ENCODE results near the gene CMTM3.
"Not testable (repeated sequence)": the region's sequence is repeated elsewhere in the genome, so short reads cannot be mapped to it uniquely, and the experiment has no call there.

CMTM3 gene, protein sequence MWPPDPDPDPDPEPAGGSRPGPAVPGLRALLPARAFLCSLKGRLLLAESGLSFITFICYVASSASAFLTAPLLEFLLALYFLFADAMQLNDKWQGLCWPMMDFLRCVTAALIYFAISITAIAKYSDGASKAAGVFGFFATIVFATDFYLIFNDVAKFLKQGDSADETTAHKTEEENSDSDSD

DNA sequence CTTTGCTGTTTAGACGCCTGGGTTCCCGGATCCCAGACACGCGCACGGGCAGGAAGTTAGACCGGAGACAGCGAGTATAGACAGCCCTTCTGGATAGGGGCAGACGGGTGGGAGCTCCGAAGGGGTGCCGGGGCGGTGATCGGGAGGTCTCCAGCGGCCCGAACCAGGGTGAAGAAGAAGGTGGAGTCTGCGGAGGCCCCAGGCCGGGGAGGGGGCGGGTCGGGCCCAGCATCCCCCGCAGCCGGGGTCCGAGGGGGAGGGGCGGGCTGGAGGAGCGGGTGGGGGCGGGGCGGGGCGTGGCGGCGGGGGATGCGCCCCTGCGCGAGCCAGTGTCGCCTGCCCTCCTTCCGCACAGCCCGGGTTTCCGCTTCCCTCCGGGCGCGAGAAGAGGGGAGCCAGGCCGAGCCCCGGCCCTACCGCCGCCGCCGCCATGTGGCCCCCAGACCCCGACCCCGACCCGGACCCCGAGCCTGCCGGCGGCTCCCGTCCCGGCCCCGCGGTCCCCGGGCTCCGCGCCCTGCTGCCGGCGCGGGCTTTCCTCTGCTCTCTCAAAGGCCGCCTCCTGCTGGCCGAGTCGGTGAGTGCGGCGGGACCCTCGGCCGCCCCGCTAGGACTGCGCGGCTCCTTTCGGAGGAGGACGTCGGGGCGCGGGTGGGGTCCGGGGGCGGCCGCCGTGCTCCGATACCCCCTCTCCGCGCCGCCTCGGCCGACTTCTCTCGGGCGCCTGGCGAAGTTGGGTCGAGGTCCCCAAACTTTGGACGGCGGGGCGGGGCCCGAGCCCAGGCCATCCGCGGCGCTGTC is at the start of gene CMTM3:
Gene CMTM3 (plus strand): TSS at position 329 of the 801 bp plus-strand sequence. CDS start 102 bp downstream, at position 431.
- DNase-seq, result peak; percentile 32

DNA sequence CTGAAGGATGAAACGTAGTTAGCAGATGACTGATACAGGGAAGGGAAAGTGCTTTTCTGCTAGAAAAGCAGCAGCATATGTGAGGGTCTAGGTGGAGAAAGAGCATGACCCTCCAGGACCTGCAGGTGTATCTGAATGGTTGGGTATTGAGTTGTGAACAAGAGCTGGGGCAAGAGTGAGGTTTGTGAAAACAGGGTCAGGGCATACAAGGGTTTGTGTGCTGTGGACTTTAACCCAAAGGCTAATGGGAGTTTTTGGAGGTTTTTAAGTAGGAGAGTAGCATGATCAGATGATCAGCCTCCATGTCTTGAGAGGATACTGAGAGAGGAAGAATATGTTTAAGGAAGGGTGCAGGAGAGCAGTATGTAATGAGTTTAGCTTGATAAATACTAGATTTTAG is 44.4 kb upstream of the CMTM3 start:
- DNase-seq, result no peak

DNA sequence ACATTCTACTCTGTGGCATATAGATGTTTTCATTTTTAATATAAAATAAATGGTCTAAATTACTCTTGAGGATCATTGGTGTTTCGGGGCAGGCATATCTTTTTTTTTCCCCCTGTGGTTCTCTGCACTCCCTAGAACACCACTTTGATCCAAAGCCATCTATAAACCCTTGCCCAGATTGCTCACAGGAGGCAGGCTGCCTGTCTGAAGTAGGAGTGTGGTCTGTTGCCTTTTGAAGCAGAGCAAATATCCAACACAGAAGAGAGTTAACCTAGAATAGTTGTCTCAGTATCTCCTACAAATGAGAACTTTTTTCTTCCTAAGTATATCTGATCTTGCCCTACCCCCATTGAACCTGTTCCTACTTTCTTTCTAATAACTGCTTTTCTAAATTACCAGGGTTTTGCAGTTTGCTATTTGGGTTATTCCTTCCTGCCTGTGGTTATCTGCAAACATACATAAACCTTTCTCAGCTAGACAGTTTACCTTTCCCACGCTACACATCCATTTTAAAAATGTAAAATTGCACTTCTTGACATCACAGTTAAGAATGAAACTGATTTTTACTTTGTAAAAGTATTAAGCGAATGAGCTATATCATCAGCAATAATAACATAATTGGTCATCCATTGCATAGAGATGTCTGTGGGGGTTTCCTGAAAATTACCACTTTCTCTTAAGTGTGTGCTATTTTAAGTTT is 43.0 kb upstream of the CMTM3 start:
- DNase-seq, result no peak

DNA sequence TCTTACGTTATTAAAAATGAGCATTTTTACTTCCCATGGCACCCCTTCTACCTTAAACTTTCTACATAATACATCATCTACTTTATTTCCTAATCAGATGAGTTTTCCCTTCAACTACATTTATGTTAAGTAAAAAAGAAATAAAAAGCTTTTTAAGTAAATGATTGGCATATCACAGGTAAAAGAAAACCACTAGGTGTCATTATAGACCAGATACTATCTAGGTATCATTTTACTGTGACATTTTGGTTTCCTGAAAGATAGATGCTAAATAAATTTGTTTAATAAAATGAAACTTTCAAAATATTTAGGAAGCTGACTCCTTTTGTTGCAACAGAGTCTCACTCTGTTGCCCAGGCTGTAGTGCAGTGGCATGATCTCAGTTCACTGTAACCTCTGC is 42.1 kb upstream of the CMTM3 start:
- no peak for DNase-seq

DNA sequence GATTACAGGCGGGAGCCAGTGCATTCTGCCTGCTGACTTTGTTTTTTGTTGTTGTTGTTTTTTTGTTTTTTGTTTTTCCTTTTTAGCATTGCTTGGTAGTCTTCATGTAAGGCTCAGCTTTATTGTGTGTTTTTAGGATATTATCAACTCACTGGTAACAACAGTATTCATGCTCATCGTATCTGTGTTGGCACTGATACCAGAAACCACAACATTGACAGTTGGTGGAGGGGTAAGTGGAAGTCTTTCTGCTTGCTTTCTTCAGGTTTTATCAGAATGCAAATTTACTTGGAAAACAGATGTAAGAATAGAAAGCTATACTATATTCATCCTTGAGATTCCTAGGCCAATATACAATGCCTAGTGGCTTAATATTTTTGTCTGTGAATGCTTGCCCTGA is 41.5 kb upstream of the CMTM3 start:
- DNase-seq, result no peak

DNA sequence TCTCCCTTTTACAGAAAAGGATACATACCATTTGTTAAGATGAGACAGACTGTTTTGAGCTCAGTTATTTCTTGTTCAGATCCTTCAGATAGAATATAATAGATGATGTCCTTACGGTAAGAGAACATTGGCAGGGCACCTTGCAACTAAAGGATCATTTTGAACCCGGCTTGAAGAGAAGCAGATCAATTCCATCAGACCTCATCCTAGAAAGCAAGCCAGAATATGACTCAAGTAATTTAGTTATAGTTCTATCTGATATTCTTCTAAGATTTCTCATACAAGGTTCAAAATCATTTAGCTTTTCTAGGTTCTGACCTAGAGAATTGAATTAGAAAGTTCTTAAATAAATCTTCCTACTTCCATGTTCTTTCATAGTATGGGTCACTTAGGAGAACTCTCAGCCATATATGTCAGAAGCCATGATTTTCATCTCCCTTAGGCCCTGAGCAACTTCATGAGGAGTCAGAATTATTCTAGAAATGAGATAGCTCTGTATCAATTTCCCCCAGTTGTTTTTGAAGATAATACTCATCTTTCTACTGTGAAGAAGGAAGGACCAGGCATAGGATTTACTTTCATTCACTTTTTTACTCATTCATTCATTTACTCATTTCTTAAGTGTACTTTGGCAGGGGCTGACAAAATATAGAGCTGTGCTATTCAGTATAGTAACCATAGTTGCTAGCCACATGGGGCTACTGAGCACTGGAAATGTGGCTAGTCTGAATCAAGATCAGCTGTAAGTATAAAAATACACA is 40.8 kb upstream of the CMTM3 start:
- DNase-seq, result no peak

DNA sequence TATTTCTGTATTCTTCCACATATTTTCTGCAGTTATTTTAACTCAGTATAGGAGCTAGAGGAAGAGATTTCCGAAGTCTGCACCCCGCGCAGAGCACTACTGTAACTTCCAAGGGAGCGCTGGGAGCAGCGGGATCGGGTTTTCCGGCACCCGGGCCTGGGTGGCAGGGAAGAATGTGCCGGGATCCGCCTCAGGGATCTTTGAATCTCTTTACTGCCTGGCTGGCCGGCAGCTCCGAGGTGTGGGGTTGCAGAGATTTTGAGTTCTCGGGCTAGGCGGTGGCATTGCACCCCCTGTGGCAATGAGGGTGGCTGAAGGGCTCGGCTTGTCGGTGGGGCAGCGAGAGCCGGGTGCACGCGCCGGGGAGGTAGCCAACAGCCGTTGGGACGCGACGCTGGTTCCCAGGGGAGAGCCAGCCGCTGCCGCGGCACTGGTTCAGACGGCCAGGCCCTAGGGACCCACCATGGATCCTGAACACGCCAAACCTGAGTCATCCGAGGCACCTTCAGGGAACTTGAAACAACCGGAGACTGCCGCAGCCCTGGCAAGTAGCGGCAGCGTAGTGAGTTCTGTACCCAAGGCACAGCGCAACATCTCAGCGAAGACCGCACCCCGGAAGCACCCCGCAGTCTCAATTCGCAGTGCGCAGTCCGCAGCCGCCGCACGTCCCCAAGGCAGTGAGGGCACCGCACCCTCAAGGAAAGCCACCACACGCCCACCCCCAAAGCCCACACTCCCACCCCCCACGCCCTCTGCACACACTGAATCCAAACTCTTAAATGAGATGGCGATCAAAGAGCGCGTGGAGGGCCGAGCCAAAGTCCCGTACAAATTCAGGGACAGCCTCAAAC is 38.2 kb upstream of the CMTM3 start, which contains the start of gene CMTM1:
Gene CMTM1 (plus strand): TSS at position 389 of the 851 bp plus-strand sequence. CDS start 75 bp downstream, at position 464.
- DNase-seq, result no peak

DNA sequence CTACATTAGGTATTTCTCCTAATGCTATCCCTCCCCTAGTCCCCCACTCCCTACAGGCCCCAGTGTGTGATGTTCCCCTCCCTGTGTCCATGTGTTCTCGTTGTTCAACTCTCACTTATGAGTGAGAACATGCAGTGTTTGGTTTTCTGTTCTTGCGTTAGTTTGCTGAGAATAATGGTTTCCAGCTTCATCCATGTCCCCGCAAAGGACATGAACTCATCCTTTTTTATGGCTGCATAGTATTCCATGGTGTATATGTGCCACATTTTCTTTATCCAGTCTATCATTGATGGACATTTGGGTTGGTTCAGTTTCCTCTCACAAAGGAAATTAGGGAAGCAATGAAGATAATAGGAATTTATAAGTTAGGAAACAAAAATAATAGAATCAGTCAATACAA is 37.2 kb upstream of the CMTM3 start:
- not testable (repeated sequence) for DNase-seq

DNA sequence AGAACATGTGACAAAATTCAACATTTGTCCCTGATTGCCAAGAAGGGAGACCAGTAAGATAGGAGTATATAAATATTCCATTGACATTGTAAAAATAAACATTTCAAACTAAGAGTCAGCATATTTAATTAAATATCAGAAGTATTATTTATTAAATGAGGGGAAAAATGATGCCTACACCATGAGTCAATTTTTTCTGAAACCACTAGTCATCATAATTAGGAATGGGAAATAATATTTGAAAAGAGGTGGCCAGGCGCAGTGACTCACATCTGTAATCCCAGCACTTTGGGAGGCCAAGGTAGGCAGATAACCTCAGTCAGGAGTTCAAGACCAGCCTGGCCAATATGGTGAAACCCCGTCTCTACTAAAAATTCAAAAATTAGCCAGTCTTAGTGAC is 36.1 kb upstream of the CMTM3 start:
- DNase-seq, result no peak

DNA sequence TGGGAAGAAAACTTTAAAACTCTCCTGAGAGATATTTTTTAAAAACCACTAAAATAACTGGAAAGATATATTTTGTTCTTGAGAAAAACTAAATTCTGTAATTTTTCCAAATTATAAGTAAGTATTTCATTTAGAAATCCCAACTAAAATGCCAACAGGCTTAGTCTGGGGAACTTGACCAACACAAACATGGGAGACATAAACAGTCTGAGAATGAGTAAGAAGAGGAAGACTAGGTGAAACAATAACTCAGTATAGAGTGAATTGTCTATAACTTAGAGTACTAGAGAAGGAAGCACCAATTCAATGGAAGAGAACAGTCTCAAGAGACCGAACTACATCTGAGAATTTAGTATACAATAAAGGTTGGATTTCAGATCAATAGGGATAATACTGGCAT is 35.4 kb upstream of the CMTM3 start:
- no peak for DNase-seq

DNA sequence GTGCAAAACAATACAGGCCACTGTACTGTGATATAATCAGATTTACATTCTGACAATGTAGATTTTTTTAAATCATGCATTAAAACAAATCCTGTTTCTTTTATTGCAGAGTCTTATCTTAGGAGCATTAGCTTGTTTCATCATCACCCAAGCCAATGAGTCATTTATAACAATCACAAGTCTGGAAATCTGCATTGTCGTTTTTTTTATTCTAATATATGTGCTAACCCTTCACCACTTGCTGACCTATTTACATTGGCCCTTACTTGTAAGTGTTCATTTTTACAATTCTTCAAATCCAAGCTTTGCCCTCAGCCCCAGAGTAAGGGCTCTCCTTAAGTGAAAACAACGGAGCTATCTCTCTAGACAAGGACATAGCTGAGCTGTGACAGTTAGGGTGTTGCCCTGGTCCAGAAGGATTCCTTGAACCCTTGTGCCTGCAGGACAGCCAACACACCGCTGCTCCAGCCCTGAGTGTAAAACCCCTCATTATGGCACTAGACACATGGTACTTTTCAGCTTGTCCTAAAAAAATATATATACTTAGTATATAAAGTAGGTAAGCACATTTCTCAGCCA is 34.6 kb upstream of the CMTM3 start:
- DNase-seq, result no peak

DNA sequence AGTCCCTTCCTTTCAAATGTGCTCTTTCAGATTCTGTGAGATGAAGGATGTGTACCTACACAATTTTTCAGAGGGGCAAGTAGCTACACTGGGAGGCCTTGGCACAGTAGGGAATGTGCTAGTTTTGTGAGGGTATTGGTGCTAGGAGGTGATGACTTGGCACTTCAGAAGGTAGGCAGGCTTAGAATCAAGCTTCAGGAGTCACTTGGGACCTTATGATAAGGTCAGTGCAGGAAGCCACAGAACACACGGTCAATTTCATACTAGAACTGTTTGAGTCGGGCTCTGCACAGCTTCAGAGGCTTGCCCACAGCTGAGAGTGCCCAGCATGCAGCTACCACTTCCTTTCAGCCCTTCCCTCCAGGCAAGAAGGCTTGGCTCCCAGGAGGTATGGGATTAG is 32.1 kb upstream of the CMTM3 start:
- DNase-seq, result no peak

DNA sequence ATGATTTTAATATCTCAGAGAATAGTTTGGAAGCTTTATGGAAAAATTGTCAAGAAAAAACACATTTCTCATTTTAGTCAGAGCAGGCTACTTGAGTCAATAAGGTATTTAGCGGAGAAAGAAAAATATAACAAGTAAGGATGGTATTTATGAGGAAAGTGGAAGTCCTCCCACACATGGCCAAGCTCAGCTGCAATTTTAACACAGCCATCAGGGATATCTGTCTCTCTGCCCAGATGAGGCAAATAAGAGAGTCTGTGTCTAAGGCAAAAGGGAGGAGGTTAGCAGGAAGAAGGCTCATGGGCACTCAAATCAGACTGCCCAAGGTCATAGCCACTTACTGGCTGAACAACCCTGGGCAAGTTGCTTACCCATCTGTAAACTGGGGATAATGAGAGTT is 30.4 kb upstream of the CMTM3 start:
- no peak for DNase-seq

DNA sequence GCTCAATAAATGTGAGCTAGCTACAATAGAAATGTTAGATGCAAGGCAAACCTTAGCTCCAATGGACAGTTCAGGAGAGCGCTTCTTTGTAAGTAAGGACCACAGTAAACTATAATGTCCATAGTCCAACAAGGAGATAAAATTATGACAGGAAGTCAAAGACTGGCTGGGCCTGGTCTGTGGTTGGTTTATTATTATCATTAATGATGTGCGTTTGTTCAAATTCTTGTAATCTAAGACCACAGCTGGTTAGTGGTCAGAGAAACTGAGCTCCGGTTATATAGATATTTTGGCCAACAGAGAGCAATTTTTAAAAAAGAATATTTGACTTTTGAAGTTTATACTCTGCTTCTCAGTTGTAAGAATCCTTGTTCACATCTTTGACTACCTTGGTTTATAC is 30.0 kb upstream of the CMTM3 start:
- no peak for DNase-seq

DNA sequence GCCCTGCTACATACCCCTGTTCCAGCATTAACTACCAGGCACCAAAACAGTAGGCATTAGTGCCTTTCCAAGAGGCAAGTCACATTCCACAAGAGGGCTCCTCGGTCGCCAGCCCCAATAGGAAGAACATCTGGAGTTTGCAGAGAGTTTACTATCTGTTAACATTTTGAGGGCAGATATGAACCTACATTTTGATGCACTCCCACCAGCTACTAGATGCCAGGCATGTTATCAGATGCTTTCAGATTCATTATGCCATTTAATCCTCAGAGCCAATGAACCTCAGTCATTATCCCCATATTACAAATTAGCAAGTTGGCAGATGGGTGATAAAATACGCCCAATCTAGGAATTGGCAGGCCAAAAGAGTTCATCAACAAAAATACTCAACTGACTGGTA is 29.4 kb upstream of the CMTM3 start:
- DNase-seq, result no peak

DNA sequence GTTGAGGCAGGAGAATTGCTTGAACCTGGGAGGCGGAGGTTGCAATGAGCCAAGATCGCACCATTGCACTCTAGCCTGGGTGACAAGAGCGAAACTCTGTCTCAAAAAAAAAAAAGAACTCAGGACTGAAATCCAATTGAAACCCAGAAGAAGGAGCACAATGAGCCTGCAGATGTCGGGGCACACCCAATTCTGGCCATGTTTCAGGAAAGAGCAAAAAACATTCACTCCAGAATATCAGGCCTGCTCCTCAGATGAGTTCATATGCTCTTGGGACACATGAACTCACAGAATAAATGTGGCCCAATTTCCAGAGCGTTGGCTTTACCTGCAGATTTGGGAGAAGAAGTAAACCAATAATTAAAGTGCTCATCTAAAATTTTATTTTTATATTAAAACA is 28.2 kb upstream of the CMTM3 start:
- no peak for DNase-seq

DNA sequence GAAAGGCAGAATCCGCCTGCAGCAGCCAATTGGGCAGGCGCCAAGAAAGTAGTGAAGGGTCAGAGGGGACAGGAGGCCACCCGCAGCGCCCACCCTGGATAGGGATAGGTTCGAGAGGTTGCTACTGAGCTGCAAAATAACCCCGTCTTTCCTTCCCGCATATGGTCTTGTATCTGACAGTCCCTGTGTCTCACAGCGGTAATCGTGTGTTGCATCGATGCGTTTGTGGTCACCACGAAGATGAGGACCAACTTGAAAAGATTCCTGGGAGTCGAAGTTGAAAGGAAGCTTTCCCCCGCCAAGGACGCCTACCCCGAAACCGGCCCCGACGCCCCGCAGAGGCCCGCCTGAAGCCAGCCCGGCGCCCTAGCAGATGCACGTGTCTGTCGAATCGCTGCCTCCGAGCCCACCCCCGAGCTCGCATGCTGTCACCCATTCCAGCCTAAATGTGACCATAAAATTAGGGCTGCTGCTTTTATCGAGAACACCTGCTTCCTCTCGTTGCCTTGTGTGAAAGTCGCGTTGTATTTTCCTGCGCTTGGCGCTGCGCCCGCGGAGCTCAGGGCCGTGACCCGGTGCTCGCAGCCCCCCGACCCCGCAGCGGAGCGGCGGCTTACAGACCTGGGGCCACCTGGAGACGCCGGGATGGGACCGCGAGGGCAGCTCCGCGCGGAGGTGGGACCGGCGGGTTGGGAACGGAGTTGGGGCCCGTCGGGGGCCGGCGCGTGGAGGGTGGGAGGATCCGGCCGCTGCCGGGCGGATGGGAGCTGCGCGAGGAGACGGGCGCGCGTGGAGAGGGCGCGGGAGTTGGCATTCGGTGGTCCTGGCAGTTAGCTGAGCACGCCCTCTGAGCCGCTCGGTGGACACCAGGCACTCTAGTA is 25.6 kb upstream of the CMTM3 start, which contains the start of gene CMTM2:
Gene CMTM2 (plus strand): TSS at position 813 of the 881 bp plus-strand sequence. CDS start 145 bp downstream, outside the sequence.
- no peak for DNase-seq

DNA sequence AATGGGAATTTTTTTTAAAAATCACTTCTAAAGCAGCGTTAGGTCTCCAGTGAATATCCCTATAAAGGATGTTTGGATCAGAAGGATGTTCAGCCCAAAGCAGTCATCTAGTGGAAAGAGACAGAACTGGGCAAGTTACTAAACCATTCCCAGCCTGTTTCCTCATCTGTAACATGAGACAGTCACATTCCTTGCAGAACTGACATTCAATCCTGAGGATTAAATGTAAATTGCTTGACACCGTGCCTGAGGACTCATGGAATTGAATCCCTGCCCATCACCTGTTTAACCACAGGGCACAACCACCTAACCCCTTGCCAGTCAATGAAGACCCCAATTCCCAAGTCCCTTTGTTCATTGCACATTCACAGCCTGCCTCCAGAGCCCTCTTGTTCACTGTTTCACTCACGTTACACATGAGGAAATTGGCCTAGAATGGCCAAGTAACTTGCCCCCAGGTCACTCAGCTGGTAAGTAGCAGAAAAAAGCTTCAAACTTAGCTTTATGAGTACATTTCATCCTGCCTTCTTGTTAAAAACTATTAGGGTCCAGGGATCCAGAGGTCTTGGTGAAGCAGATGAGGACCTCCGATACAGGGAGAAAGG is 23.8 kb upstream of the CMTM3 start:
- DNase-seq, result no peak

DNA sequence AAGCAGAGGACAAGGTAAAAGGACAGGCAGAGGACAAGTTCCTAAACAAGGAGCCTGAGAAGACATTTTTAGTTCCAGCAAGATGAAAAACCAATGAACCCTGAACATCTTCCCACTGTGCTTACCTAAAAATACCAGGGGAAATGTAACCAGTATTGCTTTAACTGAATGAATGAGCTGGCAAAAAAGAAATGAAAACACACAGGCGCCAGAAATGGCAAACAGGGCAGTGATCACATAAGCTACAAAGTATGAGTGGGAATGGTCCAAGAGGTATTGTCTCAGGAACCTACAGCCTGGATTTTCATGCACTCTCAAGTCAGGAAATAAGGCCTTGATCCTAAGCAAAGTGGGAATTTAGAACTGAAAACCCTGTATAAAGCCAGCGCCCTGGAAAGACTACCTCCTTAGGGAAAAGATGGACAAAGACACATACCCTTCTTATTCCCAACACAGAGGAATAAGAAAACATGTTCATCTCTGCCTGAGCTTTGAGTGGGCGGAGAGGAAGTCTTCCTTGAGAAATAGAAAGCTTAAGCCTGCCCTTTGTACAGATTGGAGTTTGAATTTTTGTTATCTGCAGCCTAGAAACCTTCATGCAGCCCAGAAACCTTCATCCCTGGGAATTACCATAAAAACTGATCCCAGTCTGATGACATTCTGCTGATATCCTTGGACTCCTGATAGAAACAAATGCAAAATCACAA is 23.1 kb upstream of the CMTM3 start:
- DNase-seq, result no peak

All from T1000 (cell line).